ENCODE results near the gene VIP. TPM values are rescaled to one million over a fixed set of nuclear protein-coding genes. Genes with fewer than 3 reads are reported as not detected.

Gene VIP
- total RNA-seq, 6 experiments from 2014 or later, result 0.13 to 0.31 (median 0.23) TPM; not detected in 2

- Histone ChIP-seq H3K36me3 (no peaks in the 10 kb centered on the region), H3K4me3 (no peak overlapping the region), H3K4me1 (no peaks in the 10 kb centered on the region), H3K27ac (no peak overlapping the region), H3K9me3 (no peaks in the 10 kb centered on the region), H3K27me3 (no peaks in the 10 kb centered on the region)
- intact Hi-C loops (cut with DNase I), result no loop called here
- DNase-seq, result no peak
- 60% methylated on average over 3 of the region's 3 CpGs for WGBS (ENCODE audit: insufficient coverage, low coverage, low lambda C conversion rate, missing lambda C conversion rate)
- ATAC-seq, result no peak
- TF ChIP-seq, protein P1, sequence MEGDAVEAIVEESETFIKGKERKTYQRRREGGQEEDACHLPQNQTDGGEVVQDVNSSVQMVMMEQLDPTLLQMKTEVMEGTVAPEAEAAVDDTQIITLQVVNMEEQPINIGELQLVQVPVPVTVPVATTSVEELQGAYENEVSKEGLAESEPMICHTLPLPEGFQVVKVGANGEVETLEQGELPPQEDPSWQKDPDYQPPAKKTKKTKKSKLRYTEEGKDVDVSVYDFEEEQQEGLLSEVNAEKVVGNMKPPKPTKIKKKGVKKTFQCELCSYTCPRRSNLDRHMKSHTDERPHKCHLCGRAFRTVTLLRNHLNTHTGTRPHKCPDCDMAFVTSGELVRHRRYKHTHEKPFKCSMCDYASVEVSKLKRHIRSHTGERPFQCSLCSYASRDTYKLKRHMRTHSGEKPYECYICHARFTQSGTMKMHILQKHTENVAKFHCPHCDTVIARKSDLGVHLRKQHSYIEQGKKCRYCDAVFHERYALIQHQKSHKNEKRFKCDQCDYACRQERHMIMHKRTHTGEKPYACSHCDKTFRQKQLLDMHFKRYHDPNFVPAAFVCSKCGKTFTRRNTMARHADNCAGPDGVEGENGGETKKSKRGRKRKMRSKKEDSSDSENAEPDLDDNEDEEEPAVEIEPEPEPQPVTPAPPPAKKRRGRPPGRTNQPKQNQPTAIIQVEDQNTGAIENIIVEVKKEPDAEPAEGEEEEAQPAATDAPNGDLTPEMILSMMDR (IDR thresholded peaks at IDR 0.05), result no peak
Measured at GRCh38 chr6:152727507-152727906, 23.1 kb upstream of the VIP start.

DNA sequence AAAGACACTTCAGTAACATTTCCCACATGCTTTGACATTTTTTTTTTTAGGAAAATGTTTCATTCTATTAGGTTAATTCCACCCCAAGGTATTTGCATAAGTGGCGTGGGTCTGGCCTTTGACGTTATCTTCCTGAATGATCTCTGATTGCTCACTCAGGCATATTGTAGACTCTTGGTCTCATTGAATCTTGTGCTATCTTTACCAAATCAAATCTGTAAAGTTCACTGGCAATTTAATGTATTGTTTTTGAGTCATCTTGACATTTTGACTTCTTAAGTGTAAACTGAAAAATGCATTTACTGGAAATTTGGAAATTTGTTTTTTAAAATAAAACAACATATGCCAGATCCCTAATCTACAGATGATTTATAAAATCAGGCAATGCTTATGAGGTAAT, 16.0 kb upstream of the VIP start:
- Histone ChIP-seq H3K27me3 (no peaks in the 10 kb centered on the region), H3K36me3 (no peaks in the 10 kb centered on the region), H3K9me3 (no peaks in the 10 kb centered on the region), H3K4me3 (no peak overlapping the region), H3K4me1 (no peaks in the 10 kb centered on the region), H3K27ac (no peak overlapping the region)
- ATAC-seq (no peak), DNase-seq (no peak)
- TF ChIP-seq, protein P1 (IDR thresholded peaks at IDR 0.05), result no peak
- no peak for TF ChIP-seq POLR2A (IDR thresholded peaks at IDR 0.05)
- 52% methylated on average over 2 of the region's 2 CpGs for WGBS (ENCODE audit: insufficient coverage, low coverage, low lambda C conversion rate, missing lambda C conversion rate)
- intact Hi-C loops (cut with DNase I), result no loop called here

- Histone ChIP-seq H3K4me1 (no peaks in the 10 kb centered on the region), H3K27me3 (no peaks in the 10 kb centered on the region), H3K9me3 (no peaks in the 10 kb centered on the region), H3K4me3 (no peak overlapping the region), H3K36me3 (no peaks in the 10 kb centered on the region), H3K27ac (no peak overlapping the region)
- no peak for ATAC-seq
- intact Hi-C loops (cut with DNase I), result no loop called here
- DNase-seq, result no peak
- TF ChIP-seq POLR2A (IDR thresholded peaks at IDR 0.05), result no peak
- TF ChIP-seq, protein P1 (IDR thresholded peaks at IDR 0.05), result no peak
- WGBS (ENCODE audit: insufficient coverage, low coverage, low lambda C conversion rate, missing lambda C conversion rate), result 21% methylated on average over 2 of the region's 2 CpGs
Measured at GRCh38 chr6:152736687-152737273, 13.8 kb upstream of the VIP start.

DNA sequence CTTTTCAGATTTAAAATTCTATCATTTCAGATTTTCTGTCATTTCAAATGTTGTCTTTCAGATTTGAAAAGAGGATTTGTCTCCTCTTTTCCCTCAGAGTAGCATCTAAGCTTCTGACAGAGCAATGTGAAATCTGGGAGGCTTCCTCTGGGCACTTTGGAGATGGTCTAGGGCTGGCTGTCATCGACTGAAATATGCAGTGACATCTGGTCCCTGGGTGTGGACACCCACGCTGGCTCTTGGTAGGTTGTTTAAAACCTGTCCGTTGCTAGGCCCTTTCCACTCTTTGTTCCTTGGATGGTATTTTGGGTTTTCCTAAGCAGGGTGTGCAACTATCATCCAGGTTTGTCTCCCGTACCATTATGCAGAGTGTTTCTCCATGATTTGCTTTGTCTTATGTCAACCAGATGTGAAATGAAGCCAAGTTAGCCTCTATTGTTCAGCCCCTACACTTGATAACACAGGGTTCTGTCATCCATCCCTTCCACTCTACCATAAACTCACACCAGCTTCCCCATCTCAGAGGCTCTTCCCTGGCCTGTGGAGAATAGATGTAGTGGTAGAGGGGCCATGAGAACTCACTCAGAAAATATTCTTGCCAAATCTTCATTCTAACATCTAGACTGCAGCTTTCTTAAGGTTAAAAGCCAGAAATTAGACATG, 5.0 kb upstream of the VIP start:
- WGBS (ENCODE audit: insufficient coverage, low coverage, low lambda C conversion rate, missing lambda C conversion rate), result 72% methylated on average over 4 of the region's 4 CpGs
- Histone ChIP-seq H3K36me3 (no peaks in the 10 kb centered on the region), H3K4me3 (no peak overlapping the region), H3K9me3 (no peaks in the 10 kb centered on the region), H3K27ac (no peak overlapping the region), H3K4me1 (no peaks in the 10 kb centered on the region), H3K27me3 (no peaks in the 10 kb centered on the region)
- DNase-seq, result no peak
- intact Hi-C loops (cut with DNase I), result no loop called here
- TF ChIP-seq, protein P1 (IDR thresholded peaks at IDR 0.05), result no peak
- no peak for TF ChIP-seq POLR2A (IDR thresholded peaks at IDR 0.05)
- no peak for ATAC-seq
